Measurements from ENCODE around the gene BCAN. TPM values are rescaled to one million over a fixed set of nuclear protein-coding genes. Genes with fewer than 3 reads are reported as not detected.

The BCAN gene
- total RNA-seq, 1 experiment from 2014 or later, result 0.37 TPM

- intact Hi-C loops (cut with micrococcal nuclease), result no loop called here
- BruUV-seq (replicated peaks), result no TSS peak
- no peak for DNase-seq (ENCODE audit: unreplicated experiment)
- CTCF ChIA-PET, result interaction anchor here (0.8 to 24.4 kb wide), 3 partner anchors 7 to 21 kb away, joined by 3 to 552 read pairs (median 4); no protein-coding TSS in a partner anchor
- no peak for TF ChIP-seq CTCF (IDR thresholded peaks at IDR 0.05; ENCODE audit: unreplicated experiment)
- POLR2A ChIA-PET, result no interaction called here
- Mint-ChIP-seq H3K4me3 (ENCODE audit: unreplicated experiment) (no peak overlapping the region), H3K27me3 (ENCODE audit: insufficient read depth, unreplicated experiment) (peaks cover 36% of the 10 kb centered on the region), H3K36me3 (ENCODE audit: insufficient read depth, unreplicated experiment) (no peaks in the 10 kb centered on the region), H3K4me1 (ENCODE audit: insufficient read depth, unreplicated experiment) (peaks cover 6% of the 10 kb centered on the region), H3K27ac (ENCODE audit: low read depth, unreplicated experiment) (no peak overlapping the region), H3K9me3 (ENCODE audit: unreplicated experiment) (no peaks in the 10 kb centered on the region)
Measured at GRCh38 chr1:156668801-156669637, 27.1 kb downstream of the BCAN start.

GRCh38 chr1:156669794-156670193, 27.9 kb downstream of the BCAN start:
- no peak for DNase-seq (ENCODE audit: unreplicated experiment)
- H3K27me3 Mint-ChIP-seq (ENCODE audit: insufficient read depth, unreplicated experiment), result peaks cover 44% of the 10 kb centered on the region
- H3K4me1 Mint-ChIP-seq (ENCODE audit: insufficient read depth, unreplicated experiment), result peaks cover 6% of the 10 kb centered on the region
- no peak overlapping the region for H3K27ac Mint-ChIP-seq (ENCODE audit: low read depth, unreplicated experiment)
- intact Hi-C loops (cut with micrococcal nuclease), result no loop called here
- H3K9me3 Mint-ChIP-seq (ENCODE audit: unreplicated experiment), result no peaks in the 10 kb centered on the region
- BruUV-seq (replicated peaks), result no TSS peak
- no peak overlapping the region for H3K4me3 Mint-ChIP-seq (ENCODE audit: unreplicated experiment)
- ChIA-PET POLR2A (no interaction called here), CTCF (interaction anchor here (0.8 to 24.4 kb wide), 3 partner anchors 9 to 20 kb away, joined by 3 to 552 read pairs (median 3); no protein-coding TSS in a partner anchor)
- H3K36me3 Mint-ChIP-seq (ENCODE audit: insufficient read depth, unreplicated experiment), result no peaks in the 10 kb centered on the region
- no peak for TF ChIP-seq CTCF (IDR thresholded peaks at IDR 0.05; ENCODE audit: unreplicated experiment)

GRCh38 chr1:156670359-156670758, 28.4 kb downstream of the BCAN start:
- Mint-ChIP-seq H3K27me3 (ENCODE audit: insufficient read depth, unreplicated experiment) (peaks cover 44% of the 10 kb centered on the region), H3K36me3 (ENCODE audit: insufficient read depth, unreplicated experiment) (no peaks in the 10 kb centered on the region)

More at GRCh38 chr1:156670359-156670758, 28.4 kb downstream of the BCAN start:
- BruUV-seq (replicated peaks), result no TSS peak
- Mint-ChIP-seq H3K4me3 (ENCODE audit: unreplicated experiment) (no peak overlapping the region), H3K9me3 (ENCODE audit: unreplicated experiment) (no peaks in the 10 kb centered on the region), H3K27ac (ENCODE audit: low read depth, unreplicated experiment) (no peak overlapping the region), H3K4me1 (ENCODE audit: insufficient read depth, unreplicated experiment) (peaks cover 6% of the 10 kb centered on the region)
- no peak for TF ChIP-seq CTCF (IDR thresholded peaks at IDR 0.05; ENCODE audit: unreplicated experiment)
- intact Hi-C loops (cut with micrococcal nuclease), result no loop called here
- POLR2A ChIA-PET, result no interaction called here
- CTCF ChIA-PET, result interaction anchor here (1.3 to 24.4 kb wide), 3 partner anchors 10 to 43 kb away, joined by 3 to 552 read pairs (median 9); no protein-coding TSS in a partner anchor
- no peak for DNase-seq (ENCODE audit: unreplicated experiment)
